ENCODE measurements around the gene DDX20.
"Not testable (repeated sequence)": the region's sequence is repeated elsewhere in the genome, so short reads cannot be mapped to it uniquely, and the experiment has no call there.

The DDX20 gene

GRCh38 chr1:111792249-111792648, 36.5 kb downstream of the DDX20 start:
- FAIRE-seq: no peak

GRCh38 chr1:111793923-111794322, 38.2 kb downstream of the DDX20 start:
- no peak for FAIRE-seq

GRCh38 chr1:111795401-111795800, 39.7 kb downstream of the DDX20 start:
- no peak for FAIRE-seq

- FAIRE-seq: no peak
Observed at GRCh38 chr1:111798580-111798979, 42.9 kb downstream of the DDX20 start.

- not testable (repeated sequence) for FAIRE-seq
Observed at GRCh38 chr1:111799722-111800121, 44.0 kb downstream of the DDX20 start.

- FAIRE-seq: no peak
Observed at GRCh38 chr1:111801071-111801850, 45.6 kb downstream of the DDX20 start.

GRCh38 chr1:111802110-111802509, 46.4 kb downstream of the DDX20 start:
- FAIRE-seq: no peak

GRCh38 chr1:111802984-111803383, 47.3 kb downstream of the DDX20 start:
- no peak for FAIRE-seq

GRCh38 chr1:111803951-111804350, 48.2 kb downstream of the DDX20 start:
- FAIRE-seq: no peak

GRCh38 chr1:111804776-111805175, 49.1 kb downstream of the DDX20 start:
- FAIRE-seq: no peak

- FAIRE-seq: no peak
Observed at GRCh38 chr1:111805251-111805650, 49.5 kb downstream of the DDX20 start.

- FAIRE-seq: no peak
Observed at GRCh38 chr1:111811891-111812290, 56.2 kb downstream of the DDX20 start.

- FAIRE-seq: no peak
Observed at GRCh38 chr1:111812306-111812705, 56.6 kb downstream of the DDX20 start.

- FAIRE-seq: no peak
Observed at GRCh38 chr1:111813440-111814304, 58.0 kb downstream of the DDX20 start.

- FAIRE-seq: no peak
Observed at GRCh38 chr1:111814305-111814628, 58.6 kb downstream of the DDX20 start.

- no peak for FAIRE-seq
Observed at GRCh38 chr1:111814642-111815041, 58.9 kb downstream of the DDX20 start.

Data from colon (tissue), 2 donors.